Measurements from ENCODE around the gene ZMIZ1. TPM values are rescaled to one million over a fixed set of nuclear protein-coding genes. Genes with fewer than 3 reads are reported as not detected.

The ZMIZ1 gene
- polyA plus RNA-seq, 2 of the 4 experiments (the other 2 are of a cell fraction), result 8.1 to 30.3 TPM

- WGBS (ENCODE audit: missing lambda C conversion rate), result 70% methylated on average over 7 of the region's 7 CpGs
- DNase-seq (ENCODE audit: low read depth in 1 of 2, low spot score in 1 of 2), result no peak
- ATAC-seq, result no peak
- TF ChIP-seq POLR2AphosphoS2 (conservative IDR thresholded peaks at IDR 0.05; ENCODE audit: low read length) (no peak), ZFP36 (IDR thresholded peaks at IDR 0.05; ENCODE audit: borderline replicate concordance, partially characterized antibody) (peak; percentile 74), JUN (IDR thresholded peaks at IDR 0.05) (no peak)
- CTCF ChIA-PET, result interaction anchor here (1.4 to 14.8 kb wide), 4 partner anchors 8 to 112 kb away, joined by 5 to 373 read pairs (median 113); partner anchors contain the start of gene ZMIZ1
- H3K4me2 ChIP-seq, result peak overlapping the region; percentile 72
- POLR2A ChIA-PET, result no interaction called here
- no peaks in the 10 kb centered on the region for H3K9me3 ChIP-seq
- FAIRE-seq, result no peak
- H3K4me3 ChIP-seq, result no peak overlapping the region
- peaks cover 100% of the 10 kb centered on the region for H3K4me1 ChIP-seq
- H3K27ac ChIP-seq, result peak overlapping the region; percentile 81 to 90
Measured at GRCh38 chr10:79186486-79187120, 117.8 kb downstream of the ZMIZ1 start.

DNA sequence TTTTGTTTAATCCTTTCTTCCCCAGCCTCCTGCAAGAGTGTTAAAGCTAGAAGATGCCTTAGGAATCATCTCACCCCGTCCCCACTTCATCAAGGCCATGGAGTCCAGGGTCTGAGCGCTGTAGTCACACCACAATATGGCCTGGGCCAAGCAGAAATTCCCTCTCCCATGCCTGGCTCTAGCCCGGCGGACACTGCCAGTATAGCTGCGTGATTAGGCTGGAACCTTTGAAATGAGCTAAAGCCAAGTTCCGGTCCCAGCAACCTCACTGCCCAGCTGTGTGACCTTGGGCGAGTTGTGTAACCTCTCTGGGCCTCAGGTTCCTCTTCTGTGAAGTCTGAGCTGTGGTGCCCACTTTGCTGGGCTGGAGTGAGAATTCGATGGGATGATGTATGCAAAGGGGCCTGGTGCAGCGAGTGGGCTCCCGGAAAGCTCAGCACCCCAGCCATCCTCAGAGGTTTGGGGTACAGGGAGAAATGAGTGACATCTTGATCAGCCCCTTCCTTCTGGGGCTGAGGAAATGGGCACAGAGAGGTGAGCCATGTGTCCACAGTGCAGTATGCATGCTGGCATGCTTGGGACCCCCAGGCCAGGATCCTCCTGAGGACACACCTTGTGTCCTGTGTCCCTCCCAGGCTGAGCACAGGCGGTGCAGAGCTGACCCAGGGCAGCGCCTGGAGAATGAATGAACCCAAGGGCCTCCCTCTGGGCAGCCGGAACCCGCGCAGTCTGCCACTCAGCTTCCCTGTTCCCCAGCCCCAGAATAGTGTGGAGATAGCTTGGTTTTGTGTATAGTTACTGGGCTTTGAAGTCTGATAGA, 118.6 kb downstream of the ZMIZ1 start:
- CTCF ChIA-PET, result interaction anchor here (1.4 to 14.8 kb wide), 6 partner anchors 9 to 212 kb away, joined by 3 to 373 read pairs (median 16); partner anchors contain the start of gene ZMIZ1
- H3K9me3 ChIP-seq, result no peaks in the 10 kb centered on the region
- FAIRE-seq (no peak), DNase-seq (ENCODE audit: low read depth in 1 of 2, low spot score in 1 of 2) (no peak), ATAC-seq (no peak)
- TF ChIP-seq NR3C1 (IDR thresholded peaks at IDR 0.05) (no peak), HMGXB4 (CRISPR knock-in tag; IDR thresholded peaks at IDR 0.05; ENCODE audit: borderline replicate concordance) (no peak), KDM1A (IDR thresholded peaks at IDR 0.05; ENCODE audit: low read depth) (no peak), ZSCAN20 (CRISPR knock-in tag; IDR thresholded peaks at IDR 0.05) (no peak)
- peak overlapping the region; percentile 72 for H3K4me2 ChIP-seq
- H3K4me1 ChIP-seq, result peaks cover 100% of the 10 kb centered on the region
- 95% methylated on average over 13 of the region's 15 CpGs for WGBS (ENCODE audit: missing lambda C conversion rate)
- H3K27ac ChIP-seq, result peak overlapping the region; percentile 81 to 90
- H3K4me3 ChIP-seq, result no peak overlapping the region
- POLR2A ChIA-PET, result no interaction called here

- no peak overlapping the region for H3K4me3 ChIP-seq
- WGBS (ENCODE audit: missing lambda C conversion rate), result 80% methylated on average over 13 of the region's 14 CpGs
- ATAC-seq, result no peak
- no peak for FAIRE-seq
- no peaks in the 10 kb centered on the region for H3K9me3 ChIP-seq
- H3K4me1 ChIP-seq, result peaks cover 100% of the 10 kb centered on the region
- ChIA-PET CTCF (interaction anchor here (0.6 to 14.8 kb wide), 9 partner anchors 8 to 1143 kb away, joined by 3 to 373 read pairs (median 5); partner anchors contain the start of gene ZMIZ1), POLR2A (interaction anchor here (0.6 kb wide), 1 partner anchor 117 kb away, joined by 4 read pairs; no protein-coding TSS in a partner anchor)
- H3K4me2 ChIP-seq, result peak overlapping the region; percentile 47
- peak overlapping the region; percentile 81 to 90 for H3K27ac ChIP-seq
- TF ChIP-seq HOXB5 (CRISPR knock-in tag; IDR thresholded peaks at IDR 0.05), result no peak
- TF ChIP-seq HEYL (CRISPR knock-in tag; IDR thresholded peaks at IDR 0.05), result no peak
- TF ChIP-seq EHF (CRISPR knock-in tag; IDR thresholded peaks at IDR 0.05), result no peak
- TF ChIP-seq CBX2 (IDR thresholded peaks at IDR 0.05; ENCODE audit: borderline replicate concordance, low read depth), result no peak
- no peak for TF ChIP-seq NPAS2 (CRISPR knock-in tag; IDR thresholded peaks at IDR 0.05; ENCODE audit: borderline replicate concordance)
- TF ChIP-seq ESRRA (IDR thresholded peaks at IDR 0.05; ENCODE audit: borderline replicate concordance, low read length), result no peak
- TF ChIP-seq KDM5A (IDR thresholded peaks at IDR 0.05), result no peak
- DNase-seq (ENCODE audit: low read depth in 1 of 2, low spot score in 1 of 2), result no peak
Measured at GRCh38 chr10:79188154-79188965, 119.6 kb downstream of the ZMIZ1 start.
